Measurements from ENCODE around the gene SPARCL1.

SPARCL1 gene

DNA sequence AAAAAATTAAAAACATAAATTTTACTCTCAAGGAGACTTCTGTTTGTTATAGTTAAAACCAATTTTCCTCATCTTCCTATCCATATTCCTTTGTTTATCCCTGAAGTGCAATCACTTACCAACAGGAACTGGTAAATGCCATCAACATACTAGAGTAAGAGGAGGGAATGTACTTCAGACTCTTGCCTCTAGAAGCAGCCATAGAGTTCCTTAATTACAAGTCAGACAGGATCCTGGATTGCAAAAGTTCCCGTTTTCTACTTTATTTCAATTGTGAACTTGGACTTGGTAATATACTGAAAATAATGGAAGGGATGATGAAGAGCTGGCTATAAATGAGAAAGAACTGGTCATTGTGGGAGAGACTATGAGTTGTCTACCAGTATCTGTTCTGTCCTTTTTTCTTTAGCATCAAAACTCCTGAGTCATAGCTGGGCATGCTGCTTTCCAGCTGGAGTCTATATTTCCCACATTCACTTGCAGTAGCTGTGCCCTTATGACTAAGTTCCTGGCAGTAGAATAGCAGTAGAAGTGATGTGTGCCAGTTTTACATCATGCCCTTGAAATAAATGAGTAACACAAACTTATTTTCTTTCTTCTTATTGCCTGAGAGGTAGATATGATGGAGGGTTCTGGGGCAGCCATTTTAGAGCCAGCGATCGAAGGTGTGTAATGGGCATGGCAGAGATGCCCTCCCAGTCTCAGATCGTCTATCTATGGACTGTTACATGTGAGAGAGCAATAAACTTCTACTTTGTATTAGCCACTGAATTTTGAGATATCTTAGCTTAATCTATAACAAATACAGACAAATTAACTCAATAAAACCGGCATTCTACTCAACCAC, 26.8 kb upstream of the SPARCL1 start:
- Histone ChIP-seq H3K27me3 (ENCODE audit: control insufficient read depth, insufficient read depth, low read length) (no peaks in the 10 kb centered on the region), H3K36me3 (ENCODE audit: control insufficient read depth, insufficient read depth, low read length) (no peaks in the 10 kb centered on the region), H3K9me3 (ENCODE audit: control insufficient read depth, insufficient read depth, low read length) (no peaks in the 10 kb centered on the region), H3K4me3 (ENCODE audit: low read depth, low read length) (no peak overlapping the region), H3K9ac (ENCODE audit: low read depth, low read length) (no peak overlapping the region), H3K4me1 (ENCODE audit: control insufficient read depth, insufficient read depth, low read length) (no peaks in the 10 kb centered on the region)

DNA sequence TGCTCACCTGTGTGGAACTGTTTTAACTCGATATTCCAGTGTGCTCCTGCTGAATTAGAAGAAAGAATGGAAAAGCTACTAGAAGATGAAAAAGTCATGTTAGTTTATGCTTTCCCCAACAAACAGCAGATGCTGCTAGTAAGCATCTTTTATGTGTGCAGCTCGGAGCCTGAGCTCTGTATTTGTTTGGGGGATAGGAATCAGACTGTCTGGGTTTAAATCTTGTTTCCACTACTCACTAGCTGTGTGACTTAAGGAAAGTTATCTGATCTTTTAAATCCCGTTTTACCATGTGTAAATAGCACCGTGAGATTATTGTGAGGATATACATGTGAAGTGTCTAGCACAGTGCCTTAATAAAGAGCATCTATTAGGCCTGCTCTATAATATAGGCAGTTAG, 24.0 kb upstream of the SPARCL1 start:
- Histone ChIP-seq H3K4me3 (ENCODE audit: low read depth, low read length) (no peak overlapping the region), H3K27me3 (ENCODE audit: control insufficient read depth, insufficient read depth, low read length) (no peaks in the 10 kb centered on the region)

DNA sequence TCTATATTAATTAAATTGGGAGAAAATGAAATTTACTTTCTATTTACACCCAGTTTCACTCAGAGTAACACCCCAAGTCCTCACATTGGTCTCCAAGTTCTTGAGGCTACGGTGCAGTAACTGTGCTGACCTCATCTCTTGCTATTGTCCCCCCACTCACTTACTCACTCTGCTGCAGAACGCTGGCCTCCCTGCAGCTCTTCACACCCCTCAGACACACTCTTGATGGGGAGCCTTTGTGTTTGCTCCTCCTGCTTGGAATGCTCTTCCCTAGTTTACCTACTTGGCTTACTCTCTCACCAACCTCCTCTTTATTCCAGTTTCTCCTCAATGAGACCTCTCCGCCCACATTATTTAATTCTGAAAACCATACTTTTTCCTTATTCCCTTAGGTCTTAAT, 22.2 kb upstream of the SPARCL1 start:
- Histone ChIP-seq H3K9ac (ENCODE audit: low read depth, low read length) (no peak overlapping the region), H3K36me3 (ENCODE audit: control insufficient read depth, insufficient read depth, low read length) (no peaks in the 10 kb centered on the region), H3K9me3 (ENCODE audit: control insufficient read depth, insufficient read depth, low read length) (no peaks in the 10 kb centered on the region), H3K4me1 (ENCODE audit: control insufficient read depth, insufficient read depth, low read length) (peaks cover 4% of the 10 kb centered on the region), H3K27me3 (ENCODE audit: control insufficient read depth, insufficient read depth, low read length) (no peaks in the 10 kb centered on the region), H3K4me3 (ENCODE audit: low read depth, low read length) (no peak overlapping the region)

More for the DNA sequence above, 24.0 kb upstream of the SPARCL1 start:
- H3K4me1 ChIP-seq (ENCODE audit: control insufficient read depth, insufficient read depth, low read length): peaks cover 4% of the 10 kb centered on the region
- no peaks in the 10 kb centered on the region for H3K36me3 ChIP-seq (ENCODE audit: control insufficient read depth, insufficient read depth, low read length)
- no peaks in the 10 kb centered on the region for H3K9me3 ChIP-seq (ENCODE audit: control insufficient read depth, insufficient read depth, low read length)
- H3K9ac ChIP-seq (ENCODE audit: low read depth, low read length): no peak overlapping the region

DNA sequence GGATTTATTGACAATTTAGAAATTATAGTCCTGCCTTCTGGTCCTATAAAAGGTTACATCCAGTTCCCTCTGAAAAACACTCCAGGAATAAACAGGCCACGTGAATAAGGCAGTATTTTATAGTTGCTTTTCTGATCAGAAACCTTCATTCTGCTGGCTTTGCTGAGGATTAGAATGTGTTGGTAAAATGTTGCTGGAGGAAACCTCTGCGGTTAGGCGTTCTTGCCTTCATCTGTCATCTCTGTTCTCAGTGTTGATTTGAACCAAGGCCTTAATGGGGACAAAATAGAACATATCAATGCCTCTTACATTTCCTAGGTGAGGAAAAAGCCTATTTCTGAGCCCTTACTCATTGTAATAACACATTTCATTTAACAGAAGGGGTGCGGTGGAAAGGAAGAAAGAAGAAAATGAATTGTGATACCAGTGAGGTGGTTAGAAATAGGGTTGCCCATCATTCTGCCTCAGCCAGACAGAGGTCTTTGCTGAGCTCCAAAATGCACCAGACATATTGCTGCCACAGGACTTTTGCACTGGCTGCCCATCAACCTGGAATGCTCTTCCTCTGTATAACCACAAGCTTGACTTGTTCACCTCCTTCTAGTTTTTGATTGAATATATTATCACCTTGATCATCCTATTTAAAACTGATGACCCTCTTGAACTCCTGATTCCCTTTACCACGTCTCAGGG, 18.0 kb upstream of the SPARCL1 start:
- no peaks in the 10 kb centered on the region for H3K36me3 ChIP-seq (ENCODE audit: control insufficient read depth, insufficient read depth, low read length)
- H3K9me3 ChIP-seq (ENCODE audit: control insufficient read depth, insufficient read depth, low read length): no peaks in the 10 kb centered on the region
- H3K9ac ChIP-seq (ENCODE audit: low read depth, low read length): no peak overlapping the region
- no peak overlapping the region for H3K4me3 ChIP-seq (ENCODE audit: low read depth, low read length)
- H3K27me3 ChIP-seq (ENCODE audit: control insufficient read depth, insufficient read depth, low read length): no peaks in the 10 kb centered on the region
- H3K4me1 ChIP-seq (ENCODE audit: control insufficient read depth, insufficient read depth, low read length): peaks cover 6% of the 10 kb centered on the region

DNA sequence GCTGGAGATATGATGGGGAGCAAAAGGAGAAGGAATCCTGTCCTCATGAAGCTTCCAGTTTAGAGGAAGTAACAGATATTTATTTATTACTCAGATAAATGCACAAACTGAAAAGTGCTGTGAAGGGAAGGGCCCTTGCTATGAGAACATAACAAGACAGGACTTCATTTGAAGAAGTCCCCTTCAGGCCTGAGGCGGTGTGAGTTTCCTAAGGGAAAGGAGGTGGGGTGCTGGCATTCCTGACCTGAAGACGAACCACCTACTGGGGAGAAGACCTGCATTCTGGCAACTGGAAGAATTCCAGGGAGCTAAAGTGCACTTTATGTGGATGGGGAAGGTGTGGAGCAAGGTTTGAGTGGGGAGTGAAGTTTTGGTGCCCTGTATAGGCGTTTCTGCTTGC, 15.9 kb upstream of the SPARCL1 start:
- no peaks in the 10 kb centered on the region for H3K36me3 ChIP-seq (ENCODE audit: control insufficient read depth, insufficient read depth, low read length)
- no peaks in the 10 kb centered on the region for H3K9me3 ChIP-seq (ENCODE audit: control insufficient read depth, insufficient read depth, low read length)
- no peak overlapping the region for H3K4me3 ChIP-seq (ENCODE audit: low read depth, low read length)
- peaks cover 6% of the 10 kb centered on the region for H3K4me1 ChIP-seq (ENCODE audit: control insufficient read depth, insufficient read depth, low read length)
- no peaks in the 10 kb centered on the region for H3K27me3 ChIP-seq (ENCODE audit: control insufficient read depth, insufficient read depth, low read length)
- H3K9ac ChIP-seq (ENCODE audit: low read depth, low read length): no peak overlapping the region

DNA sequence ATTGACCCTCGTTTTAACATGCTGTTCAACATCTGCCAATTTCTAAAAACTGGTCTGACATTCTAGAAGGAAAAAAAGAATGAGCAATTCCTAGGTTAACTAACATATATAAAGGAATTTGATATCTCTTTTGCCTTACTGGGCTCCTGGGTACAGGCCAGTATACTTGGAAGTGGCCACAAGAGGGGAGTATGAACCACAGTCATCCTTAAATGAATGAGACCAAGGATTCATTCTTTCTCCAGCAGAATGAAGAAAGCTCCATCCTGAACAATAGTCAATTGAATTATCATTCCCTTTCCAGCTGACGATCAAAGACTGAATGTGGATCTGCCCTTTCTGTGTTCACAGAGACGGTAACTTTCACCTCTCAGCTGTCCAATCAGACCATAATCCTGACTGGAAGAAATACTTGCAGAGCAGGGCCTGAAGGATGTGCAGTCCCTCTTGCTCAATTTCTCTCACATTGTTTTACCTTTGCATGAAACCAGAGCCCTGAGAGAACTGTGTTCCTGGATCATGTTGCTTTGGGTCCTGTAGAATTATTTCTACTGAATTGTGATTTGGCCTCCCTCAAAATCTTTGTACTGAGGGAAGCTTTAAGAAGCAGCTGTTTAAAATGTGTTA, 14.8 kb upstream of the SPARCL1 start:
- Histone ChIP-seq H3K36me3 (ENCODE audit: control insufficient read depth, insufficient read depth, low read length) (no peaks in the 10 kb centered on the region), H3K4me3 (ENCODE audit: low read depth, low read length) (no peak overlapping the region), H3K9ac (ENCODE audit: low read depth, low read length) (no peak overlapping the region), H3K27me3 (ENCODE audit: control insufficient read depth, insufficient read depth, low read length) (no peaks in the 10 kb centered on the region), H3K4me1 (ENCODE audit: control insufficient read depth, insufficient read depth, low read length) (peaks cover 4% of the 10 kb centered on the region), H3K9me3 (ENCODE audit: control insufficient read depth, insufficient read depth, low read length) (no peaks in the 10 kb centered on the region)

DNA sequence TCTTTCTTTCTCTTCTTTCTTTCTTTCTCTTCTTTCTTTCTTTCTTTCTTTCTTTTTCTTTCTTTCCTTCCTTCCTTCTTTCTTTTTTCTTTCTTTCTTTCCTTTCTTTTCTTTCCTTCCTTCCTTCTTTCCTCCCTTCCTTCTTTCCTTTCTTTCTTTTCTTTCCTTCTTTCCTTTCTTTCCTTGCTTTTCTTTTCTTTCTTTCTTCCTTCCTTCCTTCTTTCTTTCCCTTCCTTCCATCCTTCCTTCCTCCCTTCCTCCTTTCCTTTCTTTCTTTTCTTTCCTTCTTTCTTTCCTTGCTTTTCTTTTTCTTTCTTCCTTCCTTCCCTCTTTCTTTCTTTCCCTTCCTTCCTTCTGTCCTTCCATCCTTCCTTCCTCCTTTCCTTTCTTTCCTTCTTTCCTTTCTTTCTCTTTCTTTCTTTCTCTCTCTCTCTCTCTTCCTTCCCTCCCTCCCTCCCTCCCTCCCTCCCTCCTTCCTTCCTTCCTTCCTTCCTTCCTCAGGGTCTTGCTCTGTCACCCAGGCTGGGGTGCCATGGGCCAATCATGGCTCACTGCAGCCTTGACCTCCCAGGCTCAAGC, 13.6 kb upstream of the SPARCL1 start:
- H3K4me3 ChIP-seq (ENCODE audit: low read depth, low read length): no peak overlapping the region
- H3K36me3 ChIP-seq (ENCODE audit: control insufficient read depth, insufficient read depth, low read length): no peaks in the 10 kb centered on the region
- peaks cover 3% of the 10 kb centered on the region for H3K4me1 ChIP-seq (ENCODE audit: control insufficient read depth, insufficient read depth, low read length)
- no peaks in the 10 kb centered on the region for H3K27me3 ChIP-seq (ENCODE audit: control insufficient read depth, insufficient read depth, low read length)
- H3K9me3 ChIP-seq (ENCODE audit: control insufficient read depth, insufficient read depth, low read length): no peaks in the 10 kb centered on the region
- H3K9ac ChIP-seq (ENCODE audit: low read depth, low read length): no peak overlapping the region

DNA sequence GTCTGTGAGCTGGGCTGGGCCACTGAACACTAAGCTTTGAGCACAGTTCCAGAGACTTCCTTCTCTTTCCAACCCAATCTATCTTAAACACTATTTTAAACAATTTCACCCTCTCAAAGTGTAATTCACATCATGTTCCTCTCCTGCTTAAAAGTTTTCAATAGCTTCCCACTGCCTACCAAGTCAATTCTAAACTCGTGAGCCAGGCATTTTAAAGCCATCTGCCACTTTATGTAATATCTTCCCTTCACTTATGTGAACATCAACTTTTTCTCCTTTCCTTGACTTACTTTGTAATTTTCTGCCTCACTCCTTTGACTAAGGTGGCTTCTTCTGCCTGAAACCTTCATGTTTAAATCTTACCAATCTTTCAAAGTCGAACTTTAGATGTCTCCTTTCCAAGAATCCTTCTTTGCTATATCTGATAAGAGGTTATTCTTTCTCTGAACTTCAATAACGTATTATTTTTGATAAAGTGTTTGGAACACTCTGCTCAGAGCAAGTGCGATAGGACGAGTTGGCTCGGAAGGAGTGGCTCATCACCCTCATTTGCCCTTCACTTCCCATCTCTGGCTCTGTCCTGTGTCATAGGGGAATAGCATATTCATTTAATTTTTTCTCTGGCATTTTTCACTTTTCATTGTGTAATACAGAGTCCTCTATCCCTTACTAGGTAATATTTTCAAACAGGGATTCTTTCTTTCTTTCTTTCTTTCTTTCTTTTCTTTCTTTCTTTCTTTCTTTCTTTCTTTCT, 13.0 kb upstream of the SPARCL1 start:
- H3K9me3 ChIP-seq (ENCODE audit: control insufficient read depth, insufficient read depth, low read length): no peaks in the 10 kb centered on the region
- H3K4me3 ChIP-seq (ENCODE audit: low read depth, low read length): no peak overlapping the region
- no peaks in the 10 kb centered on the region for H3K27me3 ChIP-seq (ENCODE audit: control insufficient read depth, insufficient read depth, low read length)
- H3K9ac ChIP-seq (ENCODE audit: low read depth, low read length): no peak overlapping the region
- no peaks in the 10 kb centered on the region for H3K36me3 ChIP-seq (ENCODE audit: control insufficient read depth, insufficient read depth, low read length)
- H3K4me1 ChIP-seq (ENCODE audit: control insufficient read depth, insufficient read depth, low read length): peaks cover 3% of the 10 kb centered on the region

DNA sequence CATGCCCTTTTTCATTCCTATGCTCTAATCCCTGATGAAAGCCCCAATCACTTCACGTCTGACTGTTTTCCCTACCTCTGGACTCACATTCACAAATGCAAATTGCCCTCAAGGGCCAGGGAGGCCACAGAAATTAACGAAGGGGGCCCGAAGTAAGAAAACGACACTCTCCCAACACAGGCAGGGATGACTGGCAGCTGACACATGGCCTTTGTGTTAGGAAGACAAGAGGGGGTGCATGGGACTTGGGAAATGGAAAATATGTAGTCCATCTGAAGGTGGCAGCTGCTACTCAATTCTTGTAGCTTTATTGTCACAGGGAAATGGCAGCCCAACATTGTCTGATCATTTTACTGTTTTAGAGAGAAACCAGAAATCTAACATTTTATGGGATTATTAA, 12.3 kb upstream of the SPARCL1 start:
- Histone ChIP-seq H3K9ac (ENCODE audit: low read depth, low read length) (no peak overlapping the region), H3K4me1 (ENCODE audit: control insufficient read depth, insufficient read depth, low read length) (peaks cover 3% of the 10 kb centered on the region), H3K36me3 (ENCODE audit: control insufficient read depth, insufficient read depth, low read length) (no peaks in the 10 kb centered on the region), H3K9me3 (ENCODE audit: control insufficient read depth, insufficient read depth, low read length) (no peaks in the 10 kb centered on the region), H3K4me3 (ENCODE audit: low read depth, low read length) (no peak overlapping the region), H3K27me3 (ENCODE audit: control insufficient read depth, insufficient read depth, low read length) (no peaks in the 10 kb centered on the region)

DNA sequence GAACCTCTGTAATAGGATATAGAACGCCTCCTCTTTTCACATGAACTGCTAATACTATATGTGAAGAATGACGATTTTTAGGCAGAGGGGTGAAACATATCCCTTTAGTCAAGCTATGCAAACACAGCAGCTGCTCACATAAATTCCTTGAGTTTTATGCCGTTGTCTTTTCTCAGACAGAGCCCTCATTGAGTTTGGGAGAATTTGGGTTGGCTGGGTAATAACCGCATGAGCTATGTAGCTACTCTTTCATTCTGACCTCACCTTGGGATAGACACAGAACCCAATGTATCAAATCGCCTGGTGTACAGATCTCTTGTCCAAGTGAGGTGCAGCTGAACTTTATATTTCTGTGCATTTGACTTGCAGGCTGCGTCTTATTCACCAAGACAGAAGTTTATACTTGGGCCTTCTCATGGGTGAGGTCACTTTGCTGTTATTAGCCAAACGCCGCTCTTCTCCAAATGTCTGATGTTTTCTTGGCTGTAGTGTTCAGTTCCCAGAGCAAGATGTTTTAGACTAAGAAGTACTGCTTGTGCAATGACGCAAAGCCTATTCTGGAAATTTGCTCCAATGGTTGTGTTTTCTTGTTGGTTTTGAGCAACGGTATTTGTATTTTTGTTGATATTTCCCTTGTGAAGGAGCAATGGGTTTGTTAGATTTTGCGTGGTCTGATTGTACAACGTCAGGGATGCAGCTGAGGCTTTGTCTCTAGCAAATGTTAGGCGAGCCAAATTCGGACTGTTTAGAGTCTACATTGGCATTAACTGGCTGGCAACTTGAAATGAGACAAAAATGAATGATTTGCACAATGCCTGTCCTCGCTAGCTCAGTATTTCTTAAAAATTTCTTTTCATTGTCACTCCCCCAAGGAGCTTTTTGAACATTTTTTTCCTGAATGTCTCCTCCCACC, 11.2 kb upstream of the SPARCL1 start:
- H3K36me3 ChIP-seq (ENCODE audit: control insufficient read depth, insufficient read depth, low read length): no peaks in the 10 kb centered on the region
- no peak overlapping the region for H3K4me3 ChIP-seq (ENCODE audit: low read depth, low read length)
- H3K27me3 ChIP-seq (ENCODE audit: control insufficient read depth, insufficient read depth, low read length): no peaks in the 10 kb centered on the region
- H3K9me3 ChIP-seq (ENCODE audit: control insufficient read depth, insufficient read depth, low read length): no peaks in the 10 kb centered on the region
- no peak overlapping the region for H3K9ac ChIP-seq (ENCODE audit: low read depth, low read length)
- H3K4me1 ChIP-seq (ENCODE audit: control insufficient read depth, insufficient read depth, low read length): peaks cover 3% of the 10 kb centered on the region

Measured in iPS-15b (cell line).